Heart left ventricle (tissue), 16 donors: ENCODE results near the gene GATA5. TPM values are rescaled to one million over a fixed set of nuclear protein-coding genes. Genes with fewer than 3 reads are reported as not detected.

Experiments
- ATAC-seq, 4 donors: fragments of 200-7000 bp; cut with Tn5 transposase; one replicate each; pipeline ENCODE4 v1.9.1; 2020 to 2022; ENCODE audit warnings: moderate library complexity in 4 of 4, mild to moderate bottlenecking in 3 of 4, moderate number of reproducible peaks in 1 of 4
- DNase-seq, 5 donors: peaks; one replicate each; pipeline ENCODE4 v3.0.0-alpha.2; 2020
- H3K27ac ChIP-seq, 12 donors: fragments of 200-600 bp; sonication (generic) in 4 of 12; one replicate each; pipeline versions ENCODE4 v1.5.0 to v1.8.0; 2016 to 2022; ENCODE audit warnings: mild to moderate bottlenecking in 2 of 12
- H3K27me3 ChIP-seq, 9 donors: fragments of 200-600 bp; sonication (generic) in 2 of 9; one replicate each; pipeline versions ENCODE4 v1.5.1 to v1.8.0; 2016 to 2022; ENCODE audit warnings: mild to moderate bottlenecking in 3 of 9
- H3K36me3 ChIP-seq, 9 donors: fragments of 200-600 bp; sonication (generic) in 2 of 9; one replicate each; pipeline versions ENCODE4 v1.5.0 to v1.8.0; 2018 to 2022; ENCODE audit warnings: mild to moderate bottlenecking in 2 of 9
- H3K4me1 ChIP-seq, 12 donors: fragments of 200-600 bp; sonication (generic) in 4 of 12; one replicate each; pipeline versions ENCODE4 v1.5.0 to v1.8.0; 2016 to 2022; ENCODE audit warnings: mild to moderate bottlenecking in 3 of 12
- H3K4me3 ChIP-seq, 12 donors: fragments of 200-600 bp; sonication (generic) in 4 of 12; one replicate each; pipeline versions ENCODE4 v1.5.0 to v1.8.0; 2017 to 2022; ENCODE audit warnings: mild to moderate bottlenecking in 9 of 12, moderate library complexity in 4 of 12
- H3K9me3 ChIP-seq, 12 donors: fragments of 200-600 bp; sonication (generic) in 4 of 12; one replicate each; pipeline versions ENCODE4 v1.5.0 to v1.8.0; 2016 to 2022; ENCODE audit warnings: mild to moderate bottlenecking in 1 of 12
- POLR2A ChIP-seq, 2 donors: fragments of 450-650 bp; IDR thresholded peaks; one replicate each; pipeline ENCODE4 v1.6.1; 2017; ENCODE audit warnings: antibody characterized with exemption in 2 of 2, mild to moderate bottlenecking in 2 of 2, moderate library complexity in 2 of 2
- WGBS, 4 donors: extraction: QIAGEN DNeasy Blood & Tissue Kit in 2 of 4; methylation state at CpG; one replicate each; pipeline versions ENCODE4 v1.1.5 to v1.1.7; 2013 to 2018; 5-methylcytosine and 5-hydroxymethylcytosine counted together
- intact Hi-C, 10 donors: fragments of 100-400 bp; cut with DNase I; formaldehyde crosslinking; loops; one replicate each; pipeline versions ENCODE4 v1.11.1 to v1.14.2; 2022
- polyA plus RNA-seq, 2 donors: library from polyadenylated mRNA; stranded (reverse); fragments of 200-250 nt; gene quantifications; one replicate each; pipeline ENCODE4 v1.2.3, GENCODE V29; 2013
- total RNA-seq, 9 donors: library from RNA; depleted of rRNA in 2 of 9; stranded (reverse); fragments of >200 nt in 2 of 9; fragmentation: NEBNext Ultra II Directional in 3 of 9; extraction: Animal tissue kit (Norgen Biotek cat#: 25700) in 3 of 9; gene quantifications; one replicate each; pipeline versions ENCODE4 v1.1.0 to v1.2.4, GENCODE V29; 2016 to 2023
- TF ChIP-seq, protein P1 (sequence below), 12 donors: fragments of 200-600 bp; sonication (generic) in 4 of 12; IDR thresholded peaks; one replicate each; pipeline versions ENCODE4 v1.5.0 to v1.8.0; 2018 to 2022; ENCODE audit warnings: antibody characterized with exemption in 12 of 12, mild to moderate bottlenecking in 5 of 12
- donor health status: ischemic (EF 13 %, LVEDD 7.1; RV severe dilation, severe dysfunction).
- donor health status: healthy with polysubstance abuse.
- donor health status: DM: no; HTN: yes; CAD: no.
- donor health status: DM: no; HTN: no; CAD: no.
- donor health status: ischemic (EF 25% LVEDD 6.9; RV normal size, moderate dysfunction).
- donor health status: ischemic (EF 25% LVEDD 5.7; RV mildly dilated, moderate dysfunction).
- donor health status: healthy.
- donor health status: DM: yes; HTN: yes; CAD: no.
- donor health status: ischemic (EF 35%, LVEDD 5.7; RV mildly dilated, moderate dysfunction).
- donor health status: nonischemic (EF 11% LVEDD 7.7; RV severe dilation, severe dysfunction).
- donor health status: DM: yes; HTN: yes; CAD: no.
- donor health status: PGD.
- donor health status: ischemic (EF 29% LVEDD 5.4; RV normal size, mild dysfunction).
- donor health status: nonischemic (EF 23%, LVEDD 6.1; RV moderate dilation, normal function).

The GATA5 gene
- total and polyA plus RNA-seq, 11 donors: 0.21 to 7.4 (median 0.98) TPM

DNA sequence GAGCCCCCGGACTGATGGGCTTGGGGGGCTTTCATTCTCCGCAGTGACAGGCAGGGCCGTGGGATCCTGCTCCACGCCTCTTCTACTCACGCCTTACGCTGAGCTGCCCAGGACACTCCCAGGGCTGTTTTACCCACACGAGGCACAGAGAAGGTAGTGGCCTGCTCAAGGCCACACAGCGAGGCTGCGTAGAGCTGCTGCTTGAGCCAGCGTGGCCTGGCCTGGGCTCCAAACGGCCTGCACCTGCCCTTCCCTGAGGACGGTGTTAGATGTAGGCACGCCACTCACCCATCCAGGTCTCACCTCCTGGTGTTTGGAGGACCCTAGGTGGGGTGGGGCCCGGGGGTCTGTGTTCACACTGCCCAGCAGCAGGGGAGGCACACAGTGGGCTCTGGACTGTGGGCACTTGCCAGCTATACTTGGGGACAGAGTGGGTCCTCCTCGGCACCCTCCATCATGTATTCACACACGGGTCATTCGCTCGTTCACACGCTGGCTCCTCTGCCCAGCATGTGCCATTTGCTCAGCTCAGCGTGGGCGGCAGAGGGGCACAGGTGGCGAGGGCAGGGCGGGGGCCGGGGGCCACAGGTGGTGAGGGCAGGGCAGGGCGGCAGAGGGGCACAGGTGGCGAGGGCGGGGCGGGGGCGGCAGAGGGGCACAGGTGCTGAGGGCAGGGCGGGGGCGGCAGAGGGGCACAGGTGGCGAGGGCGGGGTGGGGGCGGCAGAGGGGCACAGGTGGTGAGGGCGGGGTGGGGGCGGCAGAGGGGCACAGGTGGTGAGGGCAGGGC is 30.0 kb downstream of the GATA5 start:
- TF ChIP-seq POLR2A (IDR thresholded peaks at IDR 0.05): no peak
- TF ChIP-seq, protein P1, sequence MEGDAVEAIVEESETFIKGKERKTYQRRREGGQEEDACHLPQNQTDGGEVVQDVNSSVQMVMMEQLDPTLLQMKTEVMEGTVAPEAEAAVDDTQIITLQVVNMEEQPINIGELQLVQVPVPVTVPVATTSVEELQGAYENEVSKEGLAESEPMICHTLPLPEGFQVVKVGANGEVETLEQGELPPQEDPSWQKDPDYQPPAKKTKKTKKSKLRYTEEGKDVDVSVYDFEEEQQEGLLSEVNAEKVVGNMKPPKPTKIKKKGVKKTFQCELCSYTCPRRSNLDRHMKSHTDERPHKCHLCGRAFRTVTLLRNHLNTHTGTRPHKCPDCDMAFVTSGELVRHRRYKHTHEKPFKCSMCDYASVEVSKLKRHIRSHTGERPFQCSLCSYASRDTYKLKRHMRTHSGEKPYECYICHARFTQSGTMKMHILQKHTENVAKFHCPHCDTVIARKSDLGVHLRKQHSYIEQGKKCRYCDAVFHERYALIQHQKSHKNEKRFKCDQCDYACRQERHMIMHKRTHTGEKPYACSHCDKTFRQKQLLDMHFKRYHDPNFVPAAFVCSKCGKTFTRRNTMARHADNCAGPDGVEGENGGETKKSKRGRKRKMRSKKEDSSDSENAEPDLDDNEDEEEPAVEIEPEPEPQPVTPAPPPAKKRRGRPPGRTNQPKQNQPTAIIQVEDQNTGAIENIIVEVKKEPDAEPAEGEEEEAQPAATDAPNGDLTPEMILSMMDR (IDR thresholded peaks at IDR 0.05): no peak
- Histone ChIP-seq H3K4me3 (no peak overlapping the region), H3K9me3 (no peaks in the 10 kb centered on the region), H3K27me3 (peaks cover 0 to 46% (median 8%) of the 10 kb centered on the region in 9 donors), H3K4me1 (peaks cover 0 to 3% (median 0%) of the 10 kb centered on the region in 12 donors), H3K36me3 (no peaks in the 10 kb centered on the region), H3K27ac (no peak overlapping the region)
- ATAC-seq (no peak), DNase-seq (no peak)
- intact Hi-C loops: no loop called here
- WGBS, 4 donors: 85 to 91% (median 89%) methylated on average over 15 to 36 of the region's 36 CpGs

DNA sequence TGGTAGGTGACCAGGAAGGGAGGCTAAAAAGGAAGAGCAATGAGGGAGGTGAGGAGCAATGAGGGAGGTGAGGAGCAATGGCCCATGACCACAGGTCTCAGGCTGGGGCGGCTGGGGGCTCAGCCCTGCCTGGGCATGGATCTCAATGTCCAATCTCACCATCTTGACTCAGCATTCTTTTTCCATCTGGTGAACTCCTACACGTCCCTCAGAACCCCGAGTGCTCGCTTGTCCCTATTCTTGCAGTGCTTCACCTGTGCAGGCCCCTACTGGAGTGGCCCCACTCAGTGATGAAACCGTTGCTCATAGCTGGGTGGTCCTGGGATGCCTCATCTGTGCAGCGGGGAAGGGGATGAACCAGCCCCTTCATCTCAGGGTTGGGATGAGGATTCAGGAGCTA is 31.5 kb downstream of the GATA5 start:
- ATAC-seq (no peak), DNase-seq (no peak)
- H3K36me3 ChIP-seq: no peaks in the 10 kb centered on the region
- H3K27me3 ChIP-seq: peaks cover 0 to 45% (median 3%) of the 10 kb centered on the region in 9 donors
- no peak overlapping the region for H3K4me3 ChIP-seq
- no peaks in the 10 kb centered on the region for H3K9me3 ChIP-seq
- TF ChIP-seq POLR2A (IDR thresholded peaks at IDR 0.05): no peak
- H3K4me1 ChIP-seq: no peaks in the 10 kb centered on the region
- WGBS, 4 donors: 83 to 95% (median 93%) methylated on average over 6 of the region's 6 CpGs
- no peak overlapping the region for H3K27ac ChIP-seq
- intact Hi-C loops: no loop called here

DNA sequence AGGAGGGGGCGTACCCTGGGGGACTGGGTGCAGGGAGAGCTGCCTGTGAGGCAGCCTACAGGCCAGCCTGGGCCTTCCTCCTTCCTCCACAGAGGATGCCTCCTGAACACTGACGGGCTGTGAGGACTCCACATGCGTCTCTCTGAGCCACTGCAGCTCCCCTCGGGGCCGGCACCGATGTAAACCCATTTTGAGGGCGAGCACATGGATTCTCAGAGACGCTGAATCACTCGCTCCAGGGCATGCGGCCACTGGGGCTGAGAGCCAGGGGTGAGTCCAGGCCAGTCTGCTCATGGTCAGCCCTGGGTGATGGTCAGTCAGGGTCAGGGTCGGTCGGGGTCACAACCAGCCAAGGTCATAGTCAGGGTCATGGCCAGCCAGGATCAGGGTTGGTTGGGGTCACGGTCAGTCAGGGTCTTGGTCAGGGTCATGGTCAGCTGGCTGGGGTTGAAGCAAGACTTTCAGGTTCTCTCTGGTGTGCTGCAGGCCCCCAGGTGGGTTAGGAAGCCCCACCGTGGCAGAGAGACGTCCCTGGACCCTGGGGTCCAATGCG is 33.7 kb downstream of the GATA5 start:
- peaks cover 0 to 32% (median 0%) of the 10 kb centered on the region in 9 donors for H3K27me3 ChIP-seq
- 70 to 89% (median 85%) methylated on average over 2 to 16 of the region's 16 CpGs for WGBS, 4 donors
- DNase-seq: no peak
- TF ChIP-seq, protein P1 (IDR thresholded peaks at IDR 0.05): no peak
- no peak for TF ChIP-seq POLR2A (IDR thresholded peaks at IDR 0.05)
- H3K4me1 ChIP-seq: no peaks in the 10 kb centered on the region
- no peak for ATAC-seq
- H3K4me3 ChIP-seq: no peak overlapping the region
- H3K36me3 ChIP-seq: no peaks in the 10 kb centered on the region
- no peaks in the 10 kb centered on the region for H3K9me3 ChIP-seq
- intact Hi-C loops: no loop called here
- H3K27ac ChIP-seq: no peak overlapping the region

DNA sequence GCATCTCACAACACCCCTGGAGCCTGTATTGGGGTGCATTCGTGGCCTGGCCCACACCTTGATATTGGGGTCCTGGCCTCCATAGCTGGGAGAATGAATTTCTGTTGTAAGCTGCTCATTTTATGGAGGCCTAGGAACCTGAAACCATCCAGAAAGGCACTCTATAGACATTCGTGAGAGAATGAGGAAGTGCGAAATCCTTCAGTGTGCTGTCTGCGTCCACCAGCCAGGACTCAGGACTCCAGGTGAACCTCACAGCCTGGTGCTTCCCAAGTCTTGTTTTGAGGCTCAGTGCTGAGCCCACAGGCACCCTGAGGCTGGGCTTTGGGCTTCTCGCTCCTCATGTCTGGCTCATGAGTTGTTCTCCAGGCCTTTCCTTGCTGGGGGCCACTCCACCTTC is 36.6 kb downstream of the GATA5 start:
- TF ChIP-seq, protein P1 (IDR thresholded peaks at IDR 0.05): no peak
- TF ChIP-seq POLR2A (IDR thresholded peaks at IDR 0.05): no peak
- WGBS, 4 donors: 70 to 88% (median 77%) methylated on average over 5 of the region's 5 CpGs
- no peaks in the 10 kb centered on the region for H3K9me3 ChIP-seq
- H3K36me3 ChIP-seq: no peaks in the 10 kb centered on the region
- DNase-seq (no peak), ATAC-seq (no peak)
- no peak overlapping the region for H3K4me3 ChIP-seq
- H3K27me3 ChIP-seq: peaks cover 0 to 33% (median 4%) of the 10 kb centered on the region in 9 donors
- H3K27ac ChIP-seq: no peak overlapping the region
- H3K4me1 ChIP-seq: peaks cover 0 to 3% (median 0%) of the 10 kb centered on the region in 12 donors
- intact Hi-C loops: no loop called here
